ENCODE data around the gene AGBL4.
A peak's percentile ranks its signal among the peaks of the same experiment; 100 is the strongest.

- TF ChIP-seq ARNTL (CRISPR knock-in tag; IDR thresholded peaks at IDR 0.05; ENCODE audit: borderline replicate concordance, low read depth), result peak; percentile 46; the same call in 1 of the 2 replicates
- no peak for TF ChIP-seq ZNF70 (CRISPR knock-in tag; IDR thresholded peaks at IDR 0.05)
- TF ChIP-seq ZFP3 (CRISPR knock-in tag; IDR thresholded peaks at IDR 0.05), result peak; percentile 75; the same call in 1 of the 2 replicates
- no peak for TF ChIP-seq CREB5 (CRISPR knock-in tag; IDR thresholded peaks at IDR 0.05; ENCODE audit: low read depth)
- TF ChIP-seq POU6F1 (CRISPR knock-in tag; IDR thresholded peaks at IDR 0.05; ENCODE audit: borderline replicate concordance, low read depth), result 0 out of 2 replicates have a peak, but pooled peaks have one; percentile 45
- TF ChIP-seq TOX (CRISPR knock-in tag; IDR thresholded peaks at IDR 0.05; ENCODE audit: borderline replicate concordance), result no peak; the same call in 1 of the 2 replicates
- no peak for TF ChIP-seq PATZ1 (CRISPR knock-in tag; IDR thresholded peaks at IDR 0.05; ENCODE audit: borderline replicate concordance)
- TF ChIP-seq ESRRG (CRISPR knock-in tag; IDR thresholded peaks at IDR 0.05), result no peak
These were observed 975.6 kb downstream of the AGBL4 start for GRCh38 chr1:49048188-49048587.
